Right lobe of liver (tissue), 6 donors: ENCODE results near the gene USP11. TPM values are rescaled to one million over a fixed set of nuclear protein-coding genes. Genes with fewer than 3 reads are reported as not detected.

Source experiments
- ATAC-seq, 4 donors: fragments of 200-7000 bp; cut with Tn5 transposase; one replicate each; pipeline ENCODE4 v1.9.1; 2020; ENCODE audit warnings: mild to moderate bottlenecking in 4 of 4, moderate library complexity in 4 of 4
- DNase-seq, 3 donors: peaks; one replicate each; pipeline ENCODE4 v3.0.0-alpha.2; 2020
- H3K27ac ChIP-seq, 3 donors: fragments of 200-600 bp; one replicate each; pipeline ENCODE4 v1.8.0; 2022
- H3K27me3 ChIP-seq, 2 donors: fragments of 200-600 bp; one replicate each; pipeline ENCODE4 v1.8.0; 2022
- H3K36me3 ChIP-seq, 4 donors: fragments of 200-600 bp; sonication (generic) in 1 of 4; one replicate each; pipeline versions ENCODE4 v1.5.1 to v1.8.0; 2017 to 2022; ENCODE audit warnings: control low read depth in 1 of 4
- H3K4me1 ChIP-seq, 4 donors: fragments of 200-600 bp; sonication (generic) in 1 of 4; one replicate each; pipeline versions ENCODE4 v1.5.1 to v1.8.0; 2017 to 2022; ENCODE audit warnings: control low read depth in 1 of 4
- H3K4me3 ChIP-seq, 3 donors: fragments of 200-600 bp; one replicate each; pipeline ENCODE4 v1.8.0; 2022
- H3K9me3 ChIP-seq, 4 donors: fragments of 200-600 bp; sonication (generic) in 1 of 4; one replicate each; pipeline versions ENCODE4 v1.5.1 to v1.8.0; 2017 to 2022; ENCODE audit warnings: control low read depth in 1 of 4
- POLR2A ChIP-seq: fragments of 450-650 bp; IDR thresholded peaks from one replicate; pipeline ENCODE4 v1.6.1; 2017; ENCODE audit warnings: antibody characterized with exemption, mild to moderate bottlenecking
- WGBS: methylation state at CpG from one replicate; pipeline ENCODE4 v1.1.6; 2018; ENCODE audit warnings: low coverage, low lambda C conversion rate; ENCODE audit not compliant: insufficient coverage; ENCODE audit errors: missing lambda C conversion rate; 5-methylcytosine and 5-hydroxymethylcytosine counted together
- intact Hi-C, 2 donors: fragments of 100-400 bp; cut with DNase I; formaldehyde crosslinking; loops; one replicate each; pipeline versions ENCODE4 v1.11.2 to v1.14.1; 2022
- total RNA-seq, 6 experiments: library from RNA; depleted of rRNA in 2 of 6; stranded (reverse); fragments of >200 nt in 2 of 6; fragmentation: NEBNext Ultra II Directional in 3 of 6; extraction: Animal tissue kit (Norgen Biotek cat#: 25700) in 3 of 6; gene quantifications; one replicate each; pipeline versions ENCODE4 v1.1.0 to v1.2.4, GENCODE V29; 2016 to 2023
- TF ChIP-seq, protein P1 (sequence below), 4 donors: fragments of 200-600 bp in 3 of 4; fragments of 450-650 bp in 1 of 4; IDR thresholded peaks; one replicate each; pipeline versions ENCODE4 v1.5.1 to v1.8.0; 2016 to 2022; ENCODE audit warnings: antibody characterized with exemption in 4 of 4, mild to moderate bottlenecking in 2 of 4
- donor health status: DM: no; HTN: yes; CAD: no.
- donor health status: DM: no; HTN: no; CAD: no.
- donor health status: DM: no; HTN: no; CAD: no.
- donor health status: DM: no; HTN: yes; CAD: no.
- donor health status: DM: no; HTN: yes; CAD: no.

USP11 gene
- total RNA-seq, 6 experiments from 2014 or later = 7.1 to 14.7 (median 11.4) TPM

DNA sequence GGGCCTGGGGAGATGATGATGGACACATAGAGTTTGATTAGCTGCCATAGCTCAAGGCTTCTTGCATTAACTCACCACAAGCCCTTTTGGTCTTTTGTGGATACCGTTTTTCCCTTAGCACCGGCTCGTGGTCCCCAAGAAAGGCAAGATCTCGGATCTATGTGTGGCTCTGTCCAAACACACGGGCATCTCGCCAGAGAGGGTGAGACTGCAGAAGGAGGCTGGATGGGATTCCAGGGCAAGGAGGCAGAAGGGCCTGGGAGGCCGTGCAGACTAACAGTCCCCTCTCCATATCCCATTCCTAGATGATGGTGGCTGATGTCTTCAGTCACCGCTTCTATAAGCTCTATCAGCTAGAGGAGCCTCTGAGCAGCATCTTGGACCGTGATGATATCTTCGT is 9.5 kb downstream of the USP11 start:
- no peak for ATAC-seq

DNA sequence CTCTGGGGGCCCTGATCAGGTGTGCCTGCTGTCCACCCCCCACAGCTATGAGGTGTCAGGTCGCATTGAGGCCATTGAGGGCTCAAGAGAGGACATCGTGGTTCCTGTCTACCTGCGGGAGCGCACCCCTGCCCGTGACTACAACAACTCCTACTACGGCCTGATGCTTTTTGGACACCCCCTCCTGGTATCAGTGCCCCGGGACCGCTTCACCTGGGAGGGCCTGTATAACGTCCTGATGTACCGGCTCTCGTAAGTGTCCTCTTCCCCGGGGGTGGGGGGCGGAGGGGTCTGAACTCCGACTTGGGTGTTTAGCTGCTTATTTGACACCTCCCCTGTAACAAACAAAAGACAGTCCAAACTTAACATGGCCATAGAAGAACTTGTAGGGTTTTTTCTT is 10.5 kb downstream of the USP11 start:
- peaks cover 0 to 6% (median 0%) of the 10 kb centered on the region in 4 donors for H3K36me3 ChIP-seq
- no peaks in the 10 kb centered on the region for H3K9me3 ChIP-seq
- ATAC-seq = no peak
- H3K4me1 ChIP-seq = no peaks in the 10 kb centered on the region
- no CpG with 5 or more reads among the region's 14 CpGs for WGBS
- TF ChIP-seq, protein P1, sequence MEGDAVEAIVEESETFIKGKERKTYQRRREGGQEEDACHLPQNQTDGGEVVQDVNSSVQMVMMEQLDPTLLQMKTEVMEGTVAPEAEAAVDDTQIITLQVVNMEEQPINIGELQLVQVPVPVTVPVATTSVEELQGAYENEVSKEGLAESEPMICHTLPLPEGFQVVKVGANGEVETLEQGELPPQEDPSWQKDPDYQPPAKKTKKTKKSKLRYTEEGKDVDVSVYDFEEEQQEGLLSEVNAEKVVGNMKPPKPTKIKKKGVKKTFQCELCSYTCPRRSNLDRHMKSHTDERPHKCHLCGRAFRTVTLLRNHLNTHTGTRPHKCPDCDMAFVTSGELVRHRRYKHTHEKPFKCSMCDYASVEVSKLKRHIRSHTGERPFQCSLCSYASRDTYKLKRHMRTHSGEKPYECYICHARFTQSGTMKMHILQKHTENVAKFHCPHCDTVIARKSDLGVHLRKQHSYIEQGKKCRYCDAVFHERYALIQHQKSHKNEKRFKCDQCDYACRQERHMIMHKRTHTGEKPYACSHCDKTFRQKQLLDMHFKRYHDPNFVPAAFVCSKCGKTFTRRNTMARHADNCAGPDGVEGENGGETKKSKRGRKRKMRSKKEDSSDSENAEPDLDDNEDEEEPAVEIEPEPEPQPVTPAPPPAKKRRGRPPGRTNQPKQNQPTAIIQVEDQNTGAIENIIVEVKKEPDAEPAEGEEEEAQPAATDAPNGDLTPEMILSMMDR (IDR thresholded peaks at IDR 0.05) = no peak
- TF ChIP-seq POLR2A = no peak
- H3K27me3 ChIP-seq = no peaks in the 10 kb centered on the region
- no peak overlapping the region for H3K27ac ChIP-seq
- intact Hi-C loops = no loop called here
- no peak for DNase-seq
- H3K4me3 ChIP-seq = no peak overlapping the region

More for the DNA sequence above, 9.5 kb downstream of the USP11 start:
- no peak for DNase-seq
- Histone ChIP-seq H3K4me3 (no peak overlapping the region), H3K9me3 (no peaks in the 10 kb centered on the region), H3K27me3 (no peaks in the 10 kb centered on the region), H3K4me1 (no peaks in the 10 kb centered on the region), H3K27ac (no peak overlapping the region), H3K36me3 (peaks cover 0 to 6% (median 0%) of the 10 kb centered on the region in 4 donors)
- WGBS = 76% methylated on average over 6 of the region's 10 CpGs
- intact Hi-C loops = no loop called here
- TF ChIP-seq POLR2A = no peak
- TF ChIP-seq, protein P1 (IDR thresholded peaks at IDR 0.05) = no peak

DNA sequence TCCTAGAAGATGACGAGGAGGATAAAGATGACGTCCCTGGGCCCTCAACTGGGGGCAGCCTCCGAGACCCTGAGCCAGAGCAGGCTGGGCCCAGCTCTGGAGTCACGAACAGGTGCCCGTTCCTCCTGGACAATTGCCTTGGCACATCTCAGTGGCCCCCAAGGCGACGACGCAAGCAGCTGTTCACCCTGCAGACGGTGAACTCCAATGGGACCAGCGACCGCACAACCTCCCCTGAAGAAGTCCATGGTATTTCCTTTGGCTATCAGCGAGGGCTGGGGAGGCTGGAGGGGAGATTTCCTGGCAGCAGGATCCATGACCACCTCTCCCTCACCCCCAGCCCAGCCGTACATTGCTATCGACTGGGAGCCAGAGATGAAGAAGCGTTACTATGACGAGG is 11.9 kb downstream of the USP11 start:
- H3K4me1 ChIP-seq = no peaks in the 10 kb centered on the region
- H3K9me3 ChIP-seq = no peaks in the 10 kb centered on the region
- ATAC-seq (no peak), DNase-seq (no peak)
- H3K36me3 ChIP-seq = peaks cover 0 to 6% (median 0%) of the 10 kb centered on the region in 4 donors
- TF ChIP-seq POLR2A = no peak
- TF ChIP-seq, protein P1 (IDR thresholded peaks at IDR 0.05) = no peak
- intact Hi-C loops = no loop called here
- H3K4me3 ChIP-seq = no peak overlapping the region
- no peaks in the 10 kb centered on the region for H3K27me3 ChIP-seq
- no CpG with 5 or more reads among the region's 16 CpGs for WGBS
- H3K27ac ChIP-seq = no peak overlapping the region

DNA sequence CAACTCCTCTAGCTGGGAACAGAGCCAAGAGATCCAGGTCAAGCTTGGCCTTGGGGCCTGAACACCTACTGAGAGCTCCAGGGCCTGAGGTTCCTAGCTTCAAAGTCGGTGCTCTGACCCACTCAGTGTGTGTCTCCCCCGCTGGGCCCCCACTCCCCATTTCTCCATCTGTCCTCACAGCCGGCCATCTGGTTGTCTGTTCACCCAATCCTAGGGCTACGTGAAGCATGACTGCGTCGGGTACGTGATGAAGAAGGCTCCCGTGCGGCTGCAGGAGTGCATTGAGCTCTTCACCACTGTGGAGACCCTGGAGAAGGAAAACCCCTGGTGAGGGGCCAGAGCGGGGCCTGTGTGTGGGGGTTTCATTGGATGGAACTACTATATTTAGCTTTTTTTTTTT is 12.3 kb downstream of the USP11 start:
- Histone ChIP-seq H3K27me3 (no peaks in the 10 kb centered on the region), H3K9me3 (no peaks in the 10 kb centered on the region), H3K4me1 (no peaks in the 10 kb centered on the region), H3K36me3 (peaks cover 0 to 6% (median 0%) of the 10 kb centered on the region in 4 donors), H3K27ac (no peak overlapping the region), H3K4me3 (no peak overlapping the region)
- no peak for DNase-seq
- intact Hi-C loops = no loop called here
- TF ChIP-seq, protein P1 (IDR thresholded peaks at IDR 0.05) = no peak
- no peak for TF ChIP-seq POLR2A
- no peak for ATAC-seq
- WGBS = 75% methylated on average over 4 of the region's 10 CpGs
